Right cardiac atrium (tissue), 5 donors: Measurements from ENCODE around the gene CLC. TPM values are rescaled to one million over a fixed set of nuclear protein-coding genes. Genes with fewer than 3 reads are reported as not detected.
"Not testable (repeated sequence)": the region's sequence is repeated elsewhere in the genome, so short reads cannot be mapped to it uniquely, and the experiment has no call there.

ENCODE experiments used
- ATAC-seq, 2 donors: fragments of 200-7000 bp; cut with Tn5 transposase; one replicate each; pipeline versions ENCODE4 v1.8.0 to v1.9.1; 2020; ENCODE audit warnings: moderate library complexity in 2 of 2, mild to moderate bottlenecking in 1 of 2
- DNase-seq, 3 donors: peaks; one replicate each; pipeline ENCODE4 v3.0.0-alpha.2; 2020
- H3K27ac ChIP-seq: one replicate; pipeline ENCODE4 v1.5.1; 2013; ENCODE audit warnings: mild to moderate bottlenecking, low read length, control low read depth, moderate library complexity
- H3K27me3 ChIP-seq: one replicate; pipeline ENCODE4 v1.6.1; 2013; ENCODE audit not compliant: control insufficient read depth, insufficient read depth
- H3K4me1 ChIP-seq: one replicate; pipeline ENCODE4 v1.6.1; 2013; ENCODE audit warnings: low read length; ENCODE audit not compliant: control insufficient read depth, insufficient read depth
- H3K4me3 ChIP-seq: one replicate; pipeline ENCODE4 v1.5.1; 2013; ENCODE audit warnings: low read length, control low read depth
- H3K9me3 ChIP-seq: one replicate; pipeline ENCODE4 v1.6.1; 2013; ENCODE audit warnings: low read length; ENCODE audit not compliant: control insufficient read depth
- WGBS: extraction: QIAGEN DNeasy Blood & Tissue Kit; methylation state at CpG from one replicate; pipeline ENCODE4 v1.1.7; 2013; 5-methylcytosine and 5-hydroxymethylcytosine counted together
- intact Hi-C, 4 donors: fragments of 100-400 bp; cut with DNase I; formaldehyde crosslinking; loops; one replicate each; pipeline versions ENCODE4 v1.11.0 to v1.14.0; 2022 to 2023
- polyA plus RNA-seq: library from polyadenylated mRNA; stranded (reverse); fragments of 200-250 nt; gene quantifications from one replicate; pipeline ENCODE4 v1.2.3, GENCODE V29; 2013
- total RNA-seq, 4 donors: library from RNA; stranded (reverse); fragmentation: NEBNext Ultra II Directional; extraction: Animal tissue kit (Norgen Biotek cat#: 25700); gene quantifications; one replicate each; pipeline ENCODE4 v1.2.1, GENCODE V29; 2021
- donor health status: healthy with polysubstance abuse.
- donor health status: DM: no; HTN: yes; CAD: no.
- donor health status: DM: no; HTN: no; CAD: no.
- donor health status: DM: no; HTN: yes; CAD: no; lungs with severe emphysema.
- donor health status: DM: yes; HTN: yes; CAD: no.

The CLC gene
- total and polyA plus RNA-seq, 5 donors: not detected

- H3K4me3 ChIP-seq: no peak overlapping the region
- no peak for ATAC-seq
- peaks cover under 1% of the 10 kb centered on the region for H3K27me3 ChIP-seq
- intact Hi-C loops: no loop called here
- no peaks in the 10 kb centered on the region for H3K9me3 ChIP-seq
- no peaks in the 10 kb centered on the region for H3K4me1 ChIP-seq
- no peak for DNase-seq
- no peak overlapping the region for H3K27ac ChIP-seq
These were observed 39.3 kb downstream of the CLC start for GRCh38 chr19:39698535-39698934.

- no peak overlapping the region for H3K27ac ChIP-seq
- DNase-seq (no peak), ATAC-seq (no peak)
- H3K9me3 ChIP-seq: no peaks in the 10 kb centered on the region
- no peaks in the 10 kb centered on the region for H3K27me3 ChIP-seq
- WGBS: 66% methylated on average over 2 of the region's 2 CpGs
- no peaks in the 10 kb centered on the region for H3K4me1 ChIP-seq
- no peak overlapping the region for H3K4me3 ChIP-seq
- intact Hi-C loops: no loop called here
These were observed 41.4 kb downstream of the CLC start for GRCh38 chr19:39696387-39696786.

- DNase-seq (no peak), ATAC-seq (no peak)
- Histone ChIP-seq H3K27ac (no peak overlapping the region), H3K4me3 (no peak overlapping the region), H3K4me1 (no peaks in the 10 kb centered on the region), H3K27me3 (no peaks in the 10 kb centered on the region), H3K9me3 (no peaks in the 10 kb centered on the region)
- WGBS: 69% methylated on average over 2 of the region's 2 CpGs
- intact Hi-C loops: no loop called here
These were observed 42.1 kb downstream of the CLC start for GRCh38 chr19:39695759-39696158.

GRCh38 chr19:39692822-39693221 lies 45.0 kb downstream of the CLC start:
- ATAC-seq (no peak), DNase-seq (no peak)
- Histone ChIP-seq H3K4me1 (no peaks in the 10 kb centered on the region), H3K9me3 (no peaks in the 10 kb centered on the region), H3K27ac (no peak overlapping the region), H3K27me3 (no peaks in the 10 kb centered on the region), H3K4me3 (no peak overlapping the region)
- intact Hi-C loops: no loop called here
- 67% methylated on average over 1 of the region's 1 CpG for WGBS

- ATAC-seq (no peak), DNase-seq (no peak)
- Histone ChIP-seq H3K4me1 (no peaks in the 10 kb centered on the region), H3K9me3 (no peaks in the 10 kb centered on the region), H3K27ac (no peak overlapping the region), H3K27me3 (no peaks in the 10 kb centered on the region), H3K4me3 (no peak overlapping the region)
- 79% methylated on average over 3 of the region's 3 CpGs for WGBS
- intact Hi-C loops: no loop called here
These were observed 45.7 kb downstream of the CLC start for GRCh38 chr19:39692166-39692565.

- WGBS: 35% methylated on average over 4 of the region's 4 CpGs
- H3K4me1 ChIP-seq, ATAC-seq, intact Hi-C loops, H3K4me3 ChIP-seq, H3K27ac ChIP-seq, DNase-seq, H3K9me3 ChIP-seq, H3K27me3 ChIP-seq: not testable (repeated sequence)
These were observed 49.2 kb downstream of the CLC start for GRCh38 chr19:39688637-39689036.

GRCh38 chr19:39686739-39687138 lies 51.1 kb downstream of the CLC start:
- WGBS: 63% methylated on average over 3 of the region's 3 CpGs
- Histone ChIP-seq H3K9me3 (no peaks in the 10 kb centered on the region), H3K27ac (no peak overlapping the region), H3K4me3 (no peak overlapping the region), H3K27me3 (no peaks in the 10 kb centered on the region), H3K4me1 (no peaks in the 10 kb centered on the region)
- ATAC-seq: no peak
- no peak for DNase-seq
- intact Hi-C loops: no loop called here

- no peaks in the 10 kb centered on the region for H3K4me1 ChIP-seq
- intact Hi-C loops: no loop called here
- no peak overlapping the region for H3K27ac ChIP-seq
- DNase-seq (no peak), ATAC-seq (no peak)
- H3K9me3 ChIP-seq: no peaks in the 10 kb centered on the region
- 69% methylated on average over 5 of the region's 5 CpGs for WGBS
- no peaks in the 10 kb centered on the region for H3K27me3 ChIP-seq
- no peak overlapping the region for H3K4me3 ChIP-seq
These were observed 53.6 kb downstream of the CLC start for GRCh38 chr19:39684267-39684666.

- intact Hi-C loops: no loop called here
These were observed 56.4 kb downstream of the CLC start for GRCh38 chr19:39681416-39681815.

More at GRCh38 chr19:39681416-39681815, 56.4 kb downstream of the CLC start:
- Histone ChIP-seq H3K9me3 (no peaks in the 10 kb centered on the region), H3K4me3 (no peak overlapping the region), H3K27me3 (no peaks in the 10 kb centered on the region), H3K4me1 (no peaks in the 10 kb centered on the region), H3K27ac (no peak overlapping the region)
- ATAC-seq (no peak), DNase-seq (no peak)
- 88% methylated on average over 5 of the region's 5 CpGs for WGBS

Other genes starting within 250 kb of the CLC start
- not detected for gene DLL3, start 239.1 kb downstream of the CLC start, total RNA-seq
- 0.07 TPM for gene DLL3, start 239.1 kb downstream of the CLC start, polyA plus RNA-seq
- not detected for gene SELENOV, start 222.9 kb downstream of the CLC start, total RNA-seq
- gene SELENOV, start 222.9 kb downstream of the CLC start, polyA plus RNA-seq: not detected
- 1 to 10 TPM; 2.3 to 4.3 (median 3.3) TPM for gene EID2B, start 205.2 kb downstream of the CLC start, total RNA-seq
- 2.8 TPM for gene EID2B, start 205.2 kb downstream of the CLC start, polyA plus RNA-seq
- 10 to 100 TPM; 12.3 to 15.0 (median 13.5) TPM for gene EID2, start 197.9 kb downstream of the CLC start, total RNA-seq
- gene EID2, start 197.9 kb downstream of the CLC start, polyA plus RNA-seq: 14.3 TPM
- gene LGALS13, start 135.5 kb downstream of the CLC start, total RNA-seq: not detected
- gene LGALS13, start 135.5 kb downstream of the CLC start, polyA plus RNA-seq: not detected
- gene LGALS16, start 82.1 kb downstream of the CLC start, total RNA-seq: not detected
- not detected for gene LGALS16, start 82.1 kb downstream of the CLC start, polyA plus RNA-seq
- gene LGALS14, start 33.5 kb downstream of the CLC start, total RNA-seq: not detected
- gene LGALS14, start 33.5 kb downstream of the CLC start, polyA plus RNA-seq: not detected
- gene LEUTX, start 40.8 kb upstream of the CLC start, total RNA-seq: not detected
- gene LEUTX, start 40.8 kb upstream of the CLC start, polyA plus RNA-seq: not detected
- gene DYRK1B, start 96.1 kb upstream of the CLC start, total RNA-seq: 10 to 100 TPM in 3 of 4 donors, 1 to 10 TPM in 1; 7.7 to 17.6 (median 14.8) TPM
- 14.7 TPM for gene DYRK1B, start 96.1 kb upstream of the CLC start, polyA plus RNA-seq
- 10 to 100 TPM; 68.6 to 83.7 (median 80.9) TPM for gene FBL, start 108.3 kb upstream of the CLC start, total RNA-seq
- gene FBL, start 108.3 kb upstream of the CLC start, polyA plus RNA-seq: 63.6 TPM
- 100 to 1,000 TPM in 1 of 4 donors, 10 to 100 TPM in 2, 1 to 10 TPM in 1; 8.8 to 112 (median 22.3) TPM for gene FCGBP, start 196.6 kb upstream of the CLC start, total RNA-seq
- 2.1 TPM for gene FCGBP, start 196.6 kb upstream of the CLC start, polyA plus RNA-seq
- gene PSMC4, start 233.1 kb upstream of the CLC start, total RNA-seq: 10 to 100 TPM; 66.7 to 82.3 (median 70.6) TPM
- gene PSMC4, start 233.1 kb upstream of the CLC start, polyA plus RNA-seq: 73.6 TPM